Astrocyte (in vitro differentiated cells and primary cell): ENCODE data around the gene TOP3B. TPM values are rescaled to one million over a fixed set of nuclear protein-coding genes. Genes with fewer than 3 reads are reported as not detected.

ENCODE experiments used
- DNase-seq: peaks from one replicate; pipeline ENCODE4 v3.0.0-alpha.2; 2010; ENCODE audit warnings: low read depth
- FAIRE-seq: peaks from 2 replicates; lab custom pipeline; 2011; peaks lifted over from hg19 to GRCh38; lab: Jason Lieb, UNC
- H2AFZ ChIP-seq: 2 replicates; pipeline ENCODE4 v1.6.0; 2012; ENCODE audit warnings: low read depth, low read length, inconsistent platforms
- H3K27ac ChIP-seq: 2 replicates; pipeline ENCODE4 v1.5.1; 2011; ENCODE audit warnings: low read depth, low read length, inconsistent platforms
- H3K27me3 ChIP-seq: 2 replicates; pipeline ENCODE4 v1.6.0; 2011; ENCODE audit warnings: low read length, inconsistent platforms; ENCODE audit not compliant: insufficient read depth
- H3K36me3 ChIP-seq: 2 replicates; pipeline ENCODE4 v1.5.1; 2011; ENCODE audit warnings: low read length, inconsistent platforms; ENCODE audit not compliant: insufficient read depth
- H3K4me1 ChIP-seq: 2 replicates; pipeline ENCODE4 v1.5.1; 2011; ENCODE audit warnings: low read length, inconsistent platforms; ENCODE audit not compliant: insufficient read depth
- H3K4me2 ChIP-seq: 2 replicates; pipeline ENCODE4 v1.6.0; 2012; ENCODE audit warnings: low read length, inconsistent platforms
- H3K4me3 ChIP-seq: 2 replicates; pipeline ENCODE4 v1.5.1; 2011; ENCODE audit warnings: low read depth, mild to moderate bottlenecking, low read length, inconsistent platforms; ENCODE audit not compliant: insufficient read depth
- H3K79me2 ChIP-seq: 2 replicates; pipeline ENCODE4 v1.6.0; 2012; ENCODE audit warnings: mild to moderate bottlenecking, low read length, inconsistent platforms; ENCODE audit not compliant: insufficient read depth
- H3K9ac ChIP-seq: 2 replicates; pipeline ENCODE4 v1.6.0; 2012; ENCODE audit warnings: mild to moderate bottlenecking, low read length, inconsistent platforms
- H3K9me3 ChIP-seq: 2 replicates; pipeline ENCODE4 v1.5.1; 2012; ENCODE audit warnings: low read depth, mild to moderate bottlenecking, low read length, inconsistent platforms; ENCODE audit not compliant: insufficient read depth
- H4K20me1 ChIP-seq: 2 replicates; pipeline ENCODE4 v1.6.0; 2012; ENCODE audit warnings: low read length, inconsistent platforms; ENCODE audit not compliant: insufficient read depth
- H3K27ac Mint-ChIP-seq: one replicate; pipeline ENCODE4 v1.8.0; 2021; ENCODE audit warnings: mild to moderate bottlenecking, mixed read lengths; ENCODE audit not compliant: unreplicated experiment
- H3K27me3 Mint-ChIP-seq: one replicate; pipeline ENCODE4 v1.8.0; 2021; ENCODE audit warnings: low read depth, mixed read lengths; ENCODE audit not compliant: unreplicated experiment
- H3K36me3 Mint-ChIP-seq: one replicate; pipeline ENCODE4 v1.8.0; 2021; ENCODE audit warnings: low read depth, mixed read lengths; ENCODE audit not compliant: unreplicated experiment
- H3K4me1 Mint-ChIP-seq: one replicate; pipeline ENCODE4 v1.8.0; 2021; ENCODE audit warnings: low read depth, mixed read lengths; ENCODE audit not compliant: unreplicated experiment
- H3K4me3 Mint-ChIP-seq: one replicate; pipeline ENCODE4 v1.8.0; 2021; ENCODE audit warnings: mild to moderate bottlenecking, moderate library complexity, mixed read lengths; ENCODE audit not compliant: unreplicated experiment
- H3K9me3 Mint-ChIP-seq: one replicate; pipeline ENCODE4 v1.8.0; 2021; ENCODE audit warnings: mild to moderate bottlenecking, mixed read lengths; ENCODE audit not compliant: unreplicated experiment
- EZH2 ChIP-seq: IDR thresholded peaks from 2 replicates; pipeline ENCODE4 v1.6.1; 2012; ENCODE audit warnings: mild to moderate bottlenecking, low read length, inconsistent platforms; ENCODE audit not compliant: insufficient read depth
- total RNA-seq: library from RNA; stranded (reverse); gene quantifications from 2 replicates; pipeline ENCODE4 v1.2.1, GENCODE V29; 2021
- TF ChIP-seq, protein P1 (sequence below): IDR thresholded peaks from 2 replicates; pipeline ENCODE4 v1.5.1; 2011; ENCODE audit warnings: low read depth, mild to moderate bottlenecking, inconsistent platforms, low read length, moderate library complexity; ENCODE audit not compliant: insufficient read depth

The TOP3B gene
- total RNA-seq, 1 donor from 2014 or later, result 37.3 TPM

DNA sequence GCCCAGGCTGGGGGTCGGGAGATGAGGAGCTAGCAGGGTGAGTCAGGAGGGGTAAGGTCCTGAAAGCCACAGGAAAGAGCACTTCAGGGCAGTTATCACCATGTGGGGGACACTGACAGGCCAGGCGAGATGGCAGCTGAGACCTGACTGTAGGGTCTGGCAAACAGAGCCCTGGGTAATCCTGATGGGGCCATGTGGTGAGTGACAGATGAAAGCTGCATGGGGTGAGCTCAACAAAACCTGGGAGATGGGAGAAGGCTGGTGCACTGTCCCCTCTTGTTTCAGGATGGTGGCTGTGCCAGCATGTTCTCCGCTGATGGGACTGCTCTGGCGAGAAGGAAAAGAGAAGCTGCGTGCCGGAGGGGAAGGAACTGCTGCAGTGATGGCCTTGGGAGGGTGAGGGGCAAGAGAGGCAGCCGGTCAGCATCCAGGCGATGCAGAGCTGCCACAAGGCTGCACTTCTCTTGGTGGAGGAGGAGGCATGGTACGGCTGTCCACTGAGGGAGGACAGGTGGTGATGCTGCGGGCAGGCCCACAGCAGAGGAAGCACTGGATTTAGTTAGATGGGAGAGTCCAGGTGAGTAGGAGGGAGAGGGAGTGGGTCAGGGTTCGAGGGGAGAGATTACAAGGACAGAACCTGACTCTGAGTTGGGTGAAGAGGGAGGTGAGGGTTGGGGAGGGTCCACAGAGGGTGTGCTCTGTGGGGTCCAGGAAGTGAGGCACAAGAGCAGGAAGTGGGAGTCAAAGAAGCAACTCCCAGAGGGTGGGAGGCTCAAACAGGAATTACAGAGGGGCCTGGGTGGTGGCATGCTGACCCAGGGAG lies 3.8 kb downstream of the TOP3B start:
- Mint-ChIP-seq H3K36me3 (peaks cover 2% of the 10 kb centered on the region), H3K27me3 (no peaks in the 10 kb centered on the region), H3K4me1 (peaks cover 7% of the 10 kb centered on the region), H3K4me3 (no peak overlapping the region), H3K27ac (peak overlapping the region; percentile 26), H3K9me3 (no peaks in the 10 kb centered on the region)
- no peak overlapping the region for H3K4me3 ChIP-seq
- peaks cover 7% of the 10 kb centered on the region for H3K4me1 ChIP-seq
- TF ChIP-seq, protein P1, sequence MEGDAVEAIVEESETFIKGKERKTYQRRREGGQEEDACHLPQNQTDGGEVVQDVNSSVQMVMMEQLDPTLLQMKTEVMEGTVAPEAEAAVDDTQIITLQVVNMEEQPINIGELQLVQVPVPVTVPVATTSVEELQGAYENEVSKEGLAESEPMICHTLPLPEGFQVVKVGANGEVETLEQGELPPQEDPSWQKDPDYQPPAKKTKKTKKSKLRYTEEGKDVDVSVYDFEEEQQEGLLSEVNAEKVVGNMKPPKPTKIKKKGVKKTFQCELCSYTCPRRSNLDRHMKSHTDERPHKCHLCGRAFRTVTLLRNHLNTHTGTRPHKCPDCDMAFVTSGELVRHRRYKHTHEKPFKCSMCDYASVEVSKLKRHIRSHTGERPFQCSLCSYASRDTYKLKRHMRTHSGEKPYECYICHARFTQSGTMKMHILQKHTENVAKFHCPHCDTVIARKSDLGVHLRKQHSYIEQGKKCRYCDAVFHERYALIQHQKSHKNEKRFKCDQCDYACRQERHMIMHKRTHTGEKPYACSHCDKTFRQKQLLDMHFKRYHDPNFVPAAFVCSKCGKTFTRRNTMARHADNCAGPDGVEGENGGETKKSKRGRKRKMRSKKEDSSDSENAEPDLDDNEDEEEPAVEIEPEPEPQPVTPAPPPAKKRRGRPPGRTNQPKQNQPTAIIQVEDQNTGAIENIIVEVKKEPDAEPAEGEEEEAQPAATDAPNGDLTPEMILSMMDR, result no peak
- no peak for TF ChIP-seq EZH2
- no peak for DNase-seq
- H3K4me2 ChIP-seq, result no peak overlapping the region
- H3K27ac ChIP-seq, result no peak overlapping the region
- FAIRE-seq, result no peak
- H2AFZ ChIP-seq, result no peak overlapping the region
- H3K36me3 ChIP-seq, result peaks cover 4% of the 10 kb centered on the region
- H3K27me3 ChIP-seq, result no peaks in the 10 kb centered on the region
- H4K20me1 ChIP-seq, result peaks cover 63% of the 10 kb centered on the region
- H3K79me2 ChIP-seq, result peaks cover 62% of the 10 kb centered on the region
- no peaks in the 10 kb centered on the region for H3K9me3 ChIP-seq
- H3K9ac ChIP-seq, result no peak overlapping the region

DNA sequence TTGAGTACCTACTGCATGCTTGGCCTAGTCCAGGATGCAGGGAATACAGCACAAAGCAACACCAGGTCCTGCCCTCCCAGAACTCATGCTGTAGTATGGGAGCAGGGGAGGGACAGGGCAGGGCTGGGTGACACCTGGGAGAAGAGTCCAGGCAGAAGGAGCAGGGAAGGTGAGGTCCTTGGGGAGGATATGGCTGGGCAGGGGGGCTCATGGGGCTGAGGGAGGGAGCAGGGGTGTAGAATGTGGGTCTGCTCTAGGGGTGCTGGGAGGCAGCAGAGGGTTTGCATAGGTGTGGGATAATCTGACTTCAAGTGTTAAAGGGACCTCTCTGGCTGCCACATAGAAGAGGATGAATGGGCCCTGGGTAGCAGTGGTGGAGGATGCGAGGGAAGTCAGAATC lies 4.8 kb downstream of the TOP3B start:
- H3K36me3 ChIP-seq, result peaks cover 11% of the 10 kb centered on the region
- H3K27me3 ChIP-seq, result no peaks in the 10 kb centered on the region
- no peak for FAIRE-seq
- no peaks in the 10 kb centered on the region for H3K9me3 Mint-ChIP-seq
- H3K4me3 Mint-ChIP-seq, result no peak overlapping the region
- no peaks in the 10 kb centered on the region for H3K27me3 Mint-ChIP-seq
- H3K79me2 ChIP-seq, result peaks cover 62% of the 10 kb centered on the region
- H3K4me1 Mint-ChIP-seq, result peaks cover 7% of the 10 kb centered on the region
- TF ChIP-seq EZH2, result no peak
- TF ChIP-seq, protein P1, result no peak
- H3K9ac ChIP-seq, result no peak overlapping the region
- H3K27ac ChIP-seq, result no peak overlapping the region
- no peak overlapping the region for H3K27ac Mint-ChIP-seq
- peaks cover 68% of the 10 kb centered on the region for H4K20me1 ChIP-seq
- no peak overlapping the region for H3K4me3 ChIP-seq
- H3K4me2 ChIP-seq, result no peak overlapping the region
- H2AFZ ChIP-seq, result no peak overlapping the region
- peaks cover 7% of the 10 kb centered on the region for H3K36me3 Mint-ChIP-seq
- H3K9me3 ChIP-seq, result no peaks in the 10 kb centered on the region
- peaks cover 7% of the 10 kb centered on the region for H3K4me1 ChIP-seq
- DNase-seq, result no peak

DNA sequence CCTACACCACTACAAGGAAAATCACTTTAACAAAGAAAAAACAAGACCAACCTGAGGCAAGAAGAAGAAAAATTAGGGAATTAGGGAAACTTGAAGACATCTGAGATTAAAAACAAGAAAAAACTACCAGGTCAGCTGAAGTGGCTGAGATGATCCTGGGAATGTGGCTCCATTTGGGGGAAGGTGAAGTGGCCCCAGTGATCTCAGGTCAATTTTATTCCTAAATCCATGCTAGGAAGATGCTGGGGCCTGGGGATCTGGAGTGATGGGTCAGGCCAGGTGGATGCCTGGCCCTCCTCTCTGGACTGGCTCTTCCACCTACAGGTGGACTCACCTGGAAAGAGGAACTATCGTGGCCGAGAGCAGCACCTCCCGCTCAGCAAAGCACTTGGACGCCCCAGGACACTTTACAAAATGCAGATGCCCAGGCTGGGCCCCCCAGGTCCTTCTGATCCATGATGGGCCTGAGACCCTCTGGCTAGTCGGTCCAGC lies 6.7 kb downstream of the TOP3B start:
- H3K36me3 Mint-ChIP-seq, result peaks cover 9% of the 10 kb centered on the region

More for the DNA sequence above, 6.7 kb downstream of the TOP3B start:
- H3K79me2 ChIP-seq, result peaks cover 45% of the 10 kb centered on the region
- H3K27ac ChIP-seq, result no peak overlapping the region
- H3K27ac Mint-ChIP-seq, result no peak overlapping the region
- H3K4me3 ChIP-seq, result no peak overlapping the region
- no peaks in the 10 kb centered on the region for H3K27me3 Mint-ChIP-seq
- H3K4me3 Mint-ChIP-seq, result no peak overlapping the region
- H3K4me1 Mint-ChIP-seq, result peaks cover 3% of the 10 kb centered on the region
- no peak overlapping the region for H3K4me2 ChIP-seq
- TF ChIP-seq, protein P1, result no peak
- no peak for TF ChIP-seq EZH2
- H3K27me3 ChIP-seq, result no peaks in the 10 kb centered on the region
- FAIRE-seq, result no peak
- no peaks in the 10 kb centered on the region for H3K9me3 Mint-ChIP-seq
- peaks cover 74% of the 10 kb centered on the region for H4K20me1 ChIP-seq
- no peaks in the 10 kb centered on the region for H3K4me1 ChIP-seq
- no peaks in the 10 kb centered on the region for H3K9me3 ChIP-seq
- peaks cover 19% of the 10 kb centered on the region for H3K36me3 ChIP-seq
- DNase-seq, result no peak
- H2AFZ ChIP-seq, result no peak overlapping the region
- no peak overlapping the region for H3K9ac ChIP-seq
